Lower leg skin (tissue), 4 donors: ENCODE results near the gene PMFBP1. TPM values are rescaled to one million over a fixed set of nuclear protein-coding genes. Genes with fewer than 3 reads are reported as not detected.

Experiments used
- DNase-seq, 2 donors: peaks; one replicate each; pipeline ENCODE4 v3.0.0-alpha.2; 2019; ENCODE audit warnings: low spot score in 2 of 2
- H3K4me3 ChIP-seq: fragments of 200-600 bp; sonication (generic); 2 replicates; pipeline ENCODE4 v1.5.1; 2017; ENCODE audit warnings: mild to moderate bottlenecking, low read depth; ENCODE audit not compliant: poor library complexity, severe bottlenecking
- CTCF ChIP-seq, 3 donors: fragments of 450-650 bp; IDR thresholded peaks; one replicate each; pipeline ENCODE4 v1.5.1; 2016; ENCODE audit warnings: antibody characterized with exemption in 3 of 3, mild to moderate bottlenecking in 3 of 3, moderate library complexity in 2 of 3
- POLR2A ChIP-seq, 2 donors: fragments of 450-650 bp; IDR thresholded peaks; one replicate each; pipeline ENCODE4 v1.6.1; 2016 to 2017; ENCODE audit warnings: antibody characterized with exemption in 2 of 2, mild to moderate bottlenecking in 1 of 2, moderate library complexity in 1 of 2
- WGBS, 2 donors: methylation state at CpG; one replicate each; pipeline ENCODE4 v1.1.5; 2018; 5-methylcytosine and 5-hydroxymethylcytosine counted together
- intact Hi-C: fragments of 100-400 bp; cut with DNase I; formaldehyde crosslinking; loops from one replicate; pipeline ENCODE4 v1.15.0; 2023; ENCODE audit warnings: low total_unique reads
- total RNA-seq, 4 donors: library from RNA; depleted of rRNA; stranded (reverse); fragments of >200 nt; gene quantifications; one replicate each; pipeline ENCODE4 v1.1.0, GENCODE V29; 2016

The PMFBP1 gene
- total RNA-seq, 4 donors from 2014 or later, result 0.17 to 2.9 (median 1.0) TPM

DNA sequence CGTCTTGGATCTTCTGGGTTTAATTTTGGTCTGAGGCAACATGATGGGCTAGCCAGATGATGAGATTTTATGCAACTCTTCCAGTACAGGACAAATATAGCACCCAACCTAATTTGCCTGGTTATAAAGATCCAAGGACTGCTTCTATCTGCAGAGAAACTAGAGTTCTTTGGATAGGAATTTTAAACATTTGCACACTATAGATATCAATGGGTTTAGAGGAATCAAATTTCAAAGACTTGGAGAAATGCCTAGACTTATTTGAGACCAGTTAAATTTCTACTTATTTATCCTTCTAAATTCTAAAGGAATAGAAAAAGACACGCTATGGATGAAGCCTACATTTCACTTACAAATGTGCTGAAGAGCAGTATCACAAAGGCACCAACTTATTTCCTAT is 12.6 kb downstream of the PMFBP1 start:
- H3K4me3 ChIP-seq, result no peak overlapping the region
- WGBS, 2 donors, result 22 to 27% methylated on average over 2 of the region's 2 CpGs
- TF ChIP-seq POLR2A (IDR thresholded peaks at IDR 0.05), result no peak
- TF ChIP-seq CTCF (IDR thresholded peaks at IDR 0.05), result no peak
- intact Hi-C loops, result no loop called here
- no peak for DNase-seq

DNA sequence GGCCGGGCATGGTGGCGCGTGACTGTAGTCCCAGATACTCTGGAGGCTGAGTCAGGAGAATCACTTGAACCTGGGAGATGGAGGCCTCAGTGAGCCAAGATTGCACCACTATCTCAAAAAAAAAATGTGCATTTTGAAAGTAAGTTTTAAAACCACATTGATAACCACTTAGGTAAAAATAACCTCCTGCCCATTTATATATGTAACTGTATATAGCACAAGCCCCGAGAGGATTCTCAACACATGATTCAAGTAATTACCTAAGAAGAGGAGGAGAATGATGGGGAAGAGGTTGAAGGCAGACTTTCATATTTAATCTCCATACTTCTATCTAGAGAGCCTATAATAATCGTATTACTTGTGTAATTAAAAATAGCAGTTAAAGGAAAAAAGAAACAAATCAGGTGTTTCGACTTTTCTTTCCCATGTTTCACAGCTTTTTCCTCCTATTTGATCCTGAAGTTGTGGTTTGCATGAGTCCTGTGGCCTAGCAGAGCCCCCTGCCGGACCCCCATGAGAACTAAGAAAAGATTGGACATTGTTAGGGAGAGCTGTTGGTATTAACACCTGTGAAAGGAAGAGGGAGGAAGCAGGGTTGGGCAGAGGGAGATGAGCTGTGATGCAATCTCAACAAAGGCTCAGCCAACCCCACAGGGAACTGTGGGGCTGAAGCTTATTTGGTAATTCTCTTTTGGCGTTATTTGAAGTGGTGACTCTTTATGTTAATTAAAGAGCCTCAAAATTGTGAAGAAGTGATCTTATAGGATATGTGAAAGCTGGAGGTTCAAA is 22.1 kb downstream of the PMFBP1 start:
- intact Hi-C loops, result no loop called here
- WGBS, 2 donors, result 75 to 78% methylated on average over 8 of the region's 8 CpGs
- no peak for DNase-seq
- TF ChIP-seq POLR2A (IDR thresholded peaks at IDR 0.05) (no peak), CTCF (IDR thresholded peaks at IDR 0.05) (no peak)
- no peak overlapping the region for H3K4me3 ChIP-seq

DNA sequence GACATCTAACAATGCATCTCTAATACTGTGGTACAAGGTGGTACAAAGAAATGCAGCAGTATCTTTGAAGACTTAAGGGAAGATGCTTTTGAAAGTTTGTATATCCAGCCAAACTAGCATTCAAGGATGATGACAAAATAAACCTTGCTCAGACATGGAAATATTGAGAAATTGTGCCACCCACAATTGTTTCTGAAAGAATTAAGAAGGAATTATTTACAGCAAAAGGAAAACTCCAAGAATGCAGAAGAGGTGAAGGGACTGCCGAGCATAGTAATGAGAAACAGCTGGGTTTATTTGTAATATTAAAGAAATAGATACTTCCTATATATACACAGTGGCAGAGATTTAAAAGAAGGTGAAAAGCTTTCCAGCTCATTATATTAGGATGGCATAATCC is 29.5 kb downstream of the PMFBP1 start:
- H3K4me3 ChIP-seq, result no peak overlapping the region
- DNase-seq, result no peak
- intact Hi-C loops, result no loop called here
- TF ChIP-seq CTCF (IDR thresholded peaks at IDR 0.05), result no peak
- TF ChIP-seq POLR2A (IDR thresholded peaks at IDR 0.05), result no peak
- WGBS, 2 donors, result 69% methylated on average over 1 of the region's 1 CpG

DNA sequence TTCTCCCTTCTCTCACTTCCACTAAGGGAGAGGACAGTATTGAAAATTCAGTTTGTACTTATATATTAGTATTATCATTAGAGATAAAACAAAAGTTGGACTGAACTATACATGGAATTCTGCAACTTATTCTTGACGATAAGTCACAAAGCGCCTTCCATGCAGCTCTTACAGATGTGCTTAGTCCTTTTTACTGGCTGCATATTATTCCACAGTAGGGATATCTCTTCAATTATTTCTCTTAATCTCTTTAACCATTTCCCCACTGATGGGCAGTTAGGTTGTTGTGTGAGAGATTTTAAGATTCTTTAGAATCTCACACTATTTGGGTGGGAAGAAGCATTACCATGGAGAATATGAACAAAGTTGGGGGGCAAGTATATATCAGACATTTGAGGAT is 32.0 kb downstream of the PMFBP1 start:
- intact Hi-C loops, result no loop called here
- TF ChIP-seq POLR2A (IDR thresholded peaks at IDR 0.05), result no peak
- no peak for TF ChIP-seq CTCF (IDR thresholded peaks at IDR 0.05)
- DNase-seq, result no peak
- no peak overlapping the region for H3K4me3 ChIP-seq
- WGBS, 2 donors, result 95 to 98% methylated on average over 2 of the region's 2 CpGs

GRCh38 chr16:72138064-72138572 is 33.8 kb downstream of the PMFBP1 start:
- intact Hi-C loops, result no loop called here
- 71 to 72% methylated on average over 4 of the region's 4 CpGs for WGBS, 2 donors
- TF ChIP-seq CTCF (IDR thresholded peaks at IDR 0.05), result no peak
- no peak overlapping the region for H3K4me3 ChIP-seq
- DNase-seq, result no peak
